Osteocyte (in vitro differentiated cells): ENCODE results near the gene CTNNA1. TPM values are rescaled to one million over a fixed set of nuclear protein-coding genes. Genes with fewer than 3 reads are reported as not detected.

Experiments
- DNase-seq: peaks from one replicate; pipeline ENCODE4 v3.0.0; 2021; ENCODE audit warnings: mixed read lengths; ENCODE audit not compliant: unreplicated experiment; ENCODE audit errors: extremely low spot score
- H3K27ac Mint-ChIP-seq: one replicate; pipeline ENCODE4 v1.8.0; 2021; ENCODE audit warnings: mild to moderate bottlenecking, mixed read lengths; ENCODE audit not compliant: unreplicated experiment
- H3K27me3 Mint-ChIP-seq: one replicate; pipeline ENCODE4 v1.8.0; 2021; ENCODE audit warnings: mixed read lengths; ENCODE audit not compliant: unreplicated experiment
- H3K36me3 Mint-ChIP-seq: one replicate; pipeline ENCODE4 v1.8.0; 2021; ENCODE audit warnings: mixed read lengths; ENCODE audit not compliant: unreplicated experiment
- H3K4me1 Mint-ChIP-seq: one replicate; pipeline ENCODE4 v1.8.0; 2021; ENCODE audit warnings: mixed read lengths; ENCODE audit not compliant: unreplicated experiment
- H3K4me3 Mint-ChIP-seq: one replicate; pipeline ENCODE4 v1.8.0; 2021; ENCODE audit warnings: mild to moderate bottlenecking, moderate library complexity, mixed read lengths; ENCODE audit not compliant: unreplicated experiment
- H3K9me3 Mint-ChIP-seq: one replicate; pipeline ENCODE4 v1.8.0; 2021; ENCODE audit warnings: mixed read lengths; ENCODE audit not compliant: unreplicated experiment
- total RNA-seq: library from RNA; stranded (reverse); gene quantifications from 2 replicates; pipeline ENCODE4 v1.2.1, GENCODE V29; 2021
- TF ChIP-seq, protein P1 (sequence below): fragments of 200-600 bp; sonication (generic); IDR thresholded peaks from 2 replicates; pipeline ENCODE4 v1.5.0; 2021; ENCODE audit warnings: antibody characterized with exemption, mild to moderate bottlenecking, moderate library complexity

CTNNA1 gene
- total RNA-seq, 1 donor from 2014 or later: 375 TPM

DNA sequence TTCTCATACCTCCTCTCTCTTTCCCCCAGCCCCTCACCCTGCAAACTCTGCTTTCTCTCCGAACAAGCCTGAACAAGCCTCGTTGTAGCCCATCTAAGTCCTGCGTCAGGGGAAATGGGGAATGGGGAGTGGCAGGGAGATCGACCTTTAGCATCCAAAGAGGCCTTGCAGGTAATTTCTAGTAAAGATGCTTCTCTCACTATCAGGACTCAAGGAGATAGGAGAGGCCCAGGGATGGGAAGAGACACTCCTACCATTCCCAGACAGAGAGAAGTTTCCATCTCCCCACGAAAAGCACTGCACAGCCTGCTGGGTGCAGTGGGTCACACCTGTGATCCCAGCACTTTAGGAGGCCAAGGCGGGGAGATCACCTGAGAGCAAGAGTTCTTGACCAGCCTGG is 44.4 kb upstream of the CTNNA1 start:
- H3K4me3 Mint-ChIP-seq: no peak overlapping the region
- no peak for DNase-seq
- no peaks in the 10 kb centered on the region for H3K9me3 Mint-ChIP-seq
- peaks cover 8% of the 10 kb centered on the region for H3K27me3 Mint-ChIP-seq
- TF ChIP-seq, protein P1, sequence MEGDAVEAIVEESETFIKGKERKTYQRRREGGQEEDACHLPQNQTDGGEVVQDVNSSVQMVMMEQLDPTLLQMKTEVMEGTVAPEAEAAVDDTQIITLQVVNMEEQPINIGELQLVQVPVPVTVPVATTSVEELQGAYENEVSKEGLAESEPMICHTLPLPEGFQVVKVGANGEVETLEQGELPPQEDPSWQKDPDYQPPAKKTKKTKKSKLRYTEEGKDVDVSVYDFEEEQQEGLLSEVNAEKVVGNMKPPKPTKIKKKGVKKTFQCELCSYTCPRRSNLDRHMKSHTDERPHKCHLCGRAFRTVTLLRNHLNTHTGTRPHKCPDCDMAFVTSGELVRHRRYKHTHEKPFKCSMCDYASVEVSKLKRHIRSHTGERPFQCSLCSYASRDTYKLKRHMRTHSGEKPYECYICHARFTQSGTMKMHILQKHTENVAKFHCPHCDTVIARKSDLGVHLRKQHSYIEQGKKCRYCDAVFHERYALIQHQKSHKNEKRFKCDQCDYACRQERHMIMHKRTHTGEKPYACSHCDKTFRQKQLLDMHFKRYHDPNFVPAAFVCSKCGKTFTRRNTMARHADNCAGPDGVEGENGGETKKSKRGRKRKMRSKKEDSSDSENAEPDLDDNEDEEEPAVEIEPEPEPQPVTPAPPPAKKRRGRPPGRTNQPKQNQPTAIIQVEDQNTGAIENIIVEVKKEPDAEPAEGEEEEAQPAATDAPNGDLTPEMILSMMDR: no peak
- no peak overlapping the region for H3K27ac Mint-ChIP-seq
- peaks cover 30% of the 10 kb centered on the region for H3K4me1 Mint-ChIP-seq
- H3K36me3 Mint-ChIP-seq: no peaks in the 10 kb centered on the region

DNA sequence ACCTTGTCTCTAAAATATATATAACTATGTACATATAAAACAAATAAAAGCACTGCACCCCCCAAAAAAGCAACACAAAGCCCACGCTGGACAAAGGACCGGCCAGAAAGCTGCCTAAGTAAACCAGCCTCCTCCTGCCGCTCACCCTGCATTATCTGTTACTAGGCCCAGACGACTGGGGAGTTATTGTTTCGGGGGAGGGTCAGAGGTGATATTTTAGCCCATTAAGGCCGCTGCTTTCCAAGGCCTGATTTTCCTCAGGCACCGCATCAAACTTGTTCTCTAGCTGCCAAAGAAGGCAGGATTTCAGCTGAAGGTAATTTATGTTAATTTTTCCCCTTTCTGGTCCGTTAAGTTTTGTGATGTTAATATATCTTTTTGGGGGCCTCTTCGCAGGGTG is 44.0 kb upstream of the CTNNA1 start:
- DNase-seq: no peak
- TF ChIP-seq, protein P1: no peak
- Mint-ChIP-seq H3K36me3 (no peaks in the 10 kb centered on the region), H3K4me3 (no peak overlapping the region), H3K27ac (no peak overlapping the region), H3K9me3 (no peaks in the 10 kb centered on the region), H3K27me3 (peaks cover 8% of the 10 kb centered on the region), H3K4me1 (peaks cover 30% of the 10 kb centered on the region)

DNA sequence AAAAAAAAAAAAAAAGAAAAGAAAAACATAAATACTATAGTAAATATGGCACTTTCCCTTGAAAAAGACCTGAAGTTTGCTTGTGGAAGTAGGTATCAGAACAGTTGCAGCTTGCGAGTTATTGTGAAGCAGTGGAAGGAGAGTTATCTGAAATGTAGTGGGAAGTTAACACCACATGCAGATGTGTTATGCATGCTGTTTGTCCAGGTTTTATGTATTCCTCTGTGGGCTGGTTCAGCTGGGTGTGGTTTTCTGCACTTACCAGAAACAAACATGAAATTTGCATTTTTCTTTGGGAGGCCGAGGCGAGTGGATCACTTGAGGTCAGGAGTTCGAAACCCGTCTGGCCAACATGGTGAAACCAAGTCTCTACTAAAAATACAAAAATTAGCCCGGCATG is 42.1 kb upstream of the CTNNA1 start:
- TF ChIP-seq, protein P1: no peak
- peaks cover 12% of the 10 kb centered on the region for H3K4me1 Mint-ChIP-seq

DNA sequence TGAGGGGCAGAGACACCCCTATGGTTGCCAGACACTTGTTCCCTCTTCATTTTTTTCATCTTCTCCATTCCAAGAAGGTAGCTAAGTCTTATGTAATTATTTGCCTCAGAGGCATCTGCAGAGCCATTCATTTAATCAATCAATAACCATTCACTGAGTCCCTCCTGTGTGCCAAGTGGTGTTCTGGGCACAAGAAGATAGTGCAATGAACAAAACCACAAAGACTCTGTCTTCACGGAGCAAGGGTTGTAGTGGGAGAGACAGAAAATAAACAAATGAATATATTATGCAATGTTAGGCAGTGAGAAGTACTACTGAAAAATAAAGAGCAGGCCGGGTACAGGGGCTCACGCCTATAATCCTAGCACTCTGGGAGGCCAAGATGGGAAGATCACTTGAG is 41.4 kb upstream of the CTNNA1 start:
- DNase-seq: no peak
- Mint-ChIP-seq H3K4me1 (peaks cover 11% of the 10 kb centered on the region), H3K9me3 (no peaks in the 10 kb centered on the region), H3K36me3 (no peaks in the 10 kb centered on the region), H3K27me3 (peaks cover 15% of the 10 kb centered on the region), H3K27ac (no peak overlapping the region), H3K4me3 (no peak overlapping the region)
- TF ChIP-seq, protein P1: no peak

More for the DNA sequence above, 42.1 kb upstream of the CTNNA1 start:
- no peak for DNase-seq
- Mint-ChIP-seq H3K9me3 (no peaks in the 10 kb centered on the region), H3K4me3 (no peak overlapping the region), H3K27me3 (peaks cover 15% of the 10 kb centered on the region), H3K36me3 (no peaks in the 10 kb centered on the region), H3K27ac (no peak overlapping the region)

DNA sequence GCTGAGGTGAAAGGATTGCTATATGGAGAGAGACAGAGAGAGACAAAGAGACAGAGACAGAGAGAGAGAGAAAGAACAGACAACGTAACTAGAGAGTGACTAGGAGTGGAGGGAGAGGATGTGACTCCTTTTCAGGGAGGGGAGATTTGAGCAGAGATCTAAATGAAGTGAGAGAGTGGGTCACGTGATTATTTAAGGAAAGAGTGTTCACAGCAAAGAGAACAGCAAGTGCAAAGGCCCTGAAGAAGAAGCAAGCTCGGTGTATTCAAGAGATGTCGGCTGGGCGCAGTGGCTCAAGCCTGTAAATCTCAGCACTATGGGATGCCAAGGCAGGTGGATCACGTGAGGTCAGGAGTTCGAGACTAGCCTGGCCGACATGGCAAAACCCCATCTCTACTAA is 40.9 kb upstream of the CTNNA1 start:
- no peak overlapping the region for H3K27ac Mint-ChIP-seq
- TF ChIP-seq, protein P1: no peak

More for the DNA sequence above, 40.9 kb upstream of the CTNNA1 start:
- Mint-ChIP-seq H3K4me1 (peaks cover 11% of the 10 kb centered on the region), H3K4me3 (no peak overlapping the region), H3K36me3 (no peaks in the 10 kb centered on the region), H3K9me3 (no peaks in the 10 kb centered on the region), H3K27me3 (peaks cover 17% of the 10 kb centered on the region)
- no peak for DNase-seq
